Gastroesophageal sphincter (tissue), 3 donors: ENCODE results near the gene CPNE6.

ENCODE experiments used
- CTCF ChIP-seq, 4 experiments: fragments of 200-600 bp in 2 of 4; fragments of 450-650 bp in 2 of 4; sonication (generic) in 1 of 4; IDR thresholded peaks; one replicate each; pipeline ENCODE4 v1.5.1; 2017 to 2019; ENCODE audit warnings: antibody characterized with exemption in 4 of 4, mild to moderate bottlenecking in 2 of 4, moderate library complexity in 2 of 4
- POLR2AphosphoS5 ChIP-seq: sonication (generic); formaldehyde crosslinking; IDR thresholded peaks from one replicate; pipeline ENCODE4 v1.6.1; 2017; ENCODE audit warnings: antibody characterized with exemption

GRCh38 chr14:24095271-24096068 is 24.1 kb downstream of the CPNE6 start:
- TF ChIP-seq POLR2AphosphoS5: no peak
- TF ChIP-seq CTCF (IDR thresholded peaks at IDR 0.05): no peak
